ENCODE measurements around the gene SMAD7.

SMAD7 gene

DNA sequence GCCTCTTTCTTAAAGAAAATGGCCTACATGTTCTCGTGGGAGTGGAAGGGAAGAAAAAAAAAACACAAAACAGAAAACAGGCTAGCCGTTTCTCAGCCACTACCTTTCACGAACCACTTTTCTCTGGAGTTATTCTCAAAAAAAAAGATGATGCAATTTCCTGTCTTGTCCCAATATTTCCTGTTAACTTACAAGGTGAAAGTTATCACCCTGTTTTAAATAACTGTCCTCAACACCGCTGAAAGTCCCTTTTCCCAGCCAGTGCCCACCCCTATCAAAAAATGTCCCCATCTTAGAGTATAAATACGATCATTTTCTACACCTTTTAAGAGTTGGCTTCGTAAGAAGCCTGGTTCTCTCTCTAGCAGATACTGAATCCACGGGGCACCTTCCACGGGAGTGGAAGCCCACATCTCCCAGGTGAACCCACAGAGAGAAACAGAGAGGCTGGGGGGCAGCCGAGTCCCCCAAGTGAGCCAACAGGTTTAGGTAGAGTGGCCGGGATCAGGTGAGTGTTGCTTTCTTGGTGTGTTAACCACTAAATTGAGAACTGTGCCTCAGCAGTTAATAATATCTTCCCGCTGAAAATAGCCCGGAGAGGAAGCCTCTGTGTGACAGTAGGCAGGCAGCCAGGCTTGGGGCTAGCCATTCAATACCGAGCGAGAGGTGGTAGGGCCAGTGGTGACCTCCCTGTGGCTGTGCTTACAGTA lies 15.9 kb downstream of the SMAD7 start:
- in situ Hi-C loops (cut with HindIII; ENCODE audit: low sequenced_read_pairs), result no loop called here
- no peak for DNase-seq (ENCODE audit: low read depth)
- no peak overlapping the region for H3K4me3 ChIP-seq (ENCODE audit: low read depth, low read length)
- TF ChIP-seq, protein P1, sequence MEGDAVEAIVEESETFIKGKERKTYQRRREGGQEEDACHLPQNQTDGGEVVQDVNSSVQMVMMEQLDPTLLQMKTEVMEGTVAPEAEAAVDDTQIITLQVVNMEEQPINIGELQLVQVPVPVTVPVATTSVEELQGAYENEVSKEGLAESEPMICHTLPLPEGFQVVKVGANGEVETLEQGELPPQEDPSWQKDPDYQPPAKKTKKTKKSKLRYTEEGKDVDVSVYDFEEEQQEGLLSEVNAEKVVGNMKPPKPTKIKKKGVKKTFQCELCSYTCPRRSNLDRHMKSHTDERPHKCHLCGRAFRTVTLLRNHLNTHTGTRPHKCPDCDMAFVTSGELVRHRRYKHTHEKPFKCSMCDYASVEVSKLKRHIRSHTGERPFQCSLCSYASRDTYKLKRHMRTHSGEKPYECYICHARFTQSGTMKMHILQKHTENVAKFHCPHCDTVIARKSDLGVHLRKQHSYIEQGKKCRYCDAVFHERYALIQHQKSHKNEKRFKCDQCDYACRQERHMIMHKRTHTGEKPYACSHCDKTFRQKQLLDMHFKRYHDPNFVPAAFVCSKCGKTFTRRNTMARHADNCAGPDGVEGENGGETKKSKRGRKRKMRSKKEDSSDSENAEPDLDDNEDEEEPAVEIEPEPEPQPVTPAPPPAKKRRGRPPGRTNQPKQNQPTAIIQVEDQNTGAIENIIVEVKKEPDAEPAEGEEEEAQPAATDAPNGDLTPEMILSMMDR (IDR thresholded peaks at IDR 0.05; ENCODE audit: low read depth, low read length, missing control alignments), result no peak

GRCh38 chr18:48934415-48934722 lies 16.4 kb downstream of the SMAD7 start:
- DNase-seq (ENCODE audit: low read depth), result no peak
- H3K4me3 ChIP-seq (ENCODE audit: low read depth, low read length), result no peak overlapping the region
- in situ Hi-C loops (cut with HindIII; ENCODE audit: low sequenced_read_pairs), result no loop called here
- TF ChIP-seq, protein P1 (IDR thresholded peaks at IDR 0.05; ENCODE audit: low read depth, low read length, missing control alignments), result no peak

DNA sequence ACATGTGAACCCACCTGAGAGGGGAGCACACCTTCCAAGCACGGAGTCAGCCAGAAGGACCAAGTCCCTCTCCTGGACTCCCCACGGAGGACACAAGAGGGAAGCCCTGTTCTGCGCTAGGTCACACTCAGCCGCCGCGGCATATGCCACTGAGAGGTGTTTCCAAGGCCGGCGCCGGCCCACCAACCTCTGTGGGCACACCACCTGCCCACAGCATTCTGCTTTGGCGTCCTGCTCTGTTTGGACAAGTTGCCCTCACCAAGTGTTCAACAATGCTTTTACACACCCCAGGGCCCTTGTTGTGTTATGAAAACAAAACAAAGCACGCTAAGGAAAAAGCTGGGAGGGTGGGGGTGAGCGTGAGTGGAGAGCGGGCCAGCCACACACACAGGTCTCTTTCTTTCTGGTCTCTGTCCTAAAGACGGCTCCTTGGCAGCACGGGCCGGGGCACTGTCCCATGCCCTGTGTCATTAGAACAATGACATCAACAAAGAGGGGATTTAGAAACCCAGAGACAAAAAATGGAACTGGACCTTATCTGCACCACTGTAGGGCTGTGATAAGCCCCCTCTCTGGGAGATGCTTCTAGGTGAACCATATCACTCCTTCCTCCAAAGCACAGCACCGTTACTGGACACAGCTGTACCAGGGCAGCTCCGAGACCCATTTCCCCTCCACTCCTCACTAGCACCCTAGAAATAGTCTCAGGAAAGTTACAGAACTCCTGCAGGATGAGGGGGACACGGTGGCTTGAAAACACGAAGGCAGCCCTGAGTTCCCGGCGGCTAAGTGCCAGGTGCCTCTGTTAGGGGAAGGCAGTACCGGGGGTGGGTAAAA lies 17.0 kb downstream of the SMAD7 start:
- in situ Hi-C loops (cut with HindIII; ENCODE audit: low sequenced_read_pairs), result no loop called here
- no peak overlapping the region for H3K4me3 ChIP-seq (ENCODE audit: low read depth, low read length)
- TF ChIP-seq, protein P1 (IDR thresholded peaks at IDR 0.05; ENCODE audit: low read depth, low read length, missing control alignments), result no peak
- no peak for DNase-seq (ENCODE audit: low read depth)

GRCh38 chr18:48932822-48933510 lies 17.8 kb downstream of the SMAD7 start:
- DNase-seq (ENCODE audit: low read depth), result no peak
- TF ChIP-seq, protein P1 (IDR thresholded peaks at IDR 0.05; ENCODE audit: low read depth, low read length, missing control alignments), result no peak
- in situ Hi-C loops (cut with HindIII; ENCODE audit: low sequenced_read_pairs), result no loop called here
- H3K4me3 ChIP-seq (ENCODE audit: low read depth, low read length), result no peak overlapping the region

GRCh38 chr18:48932462-48932818 lies 18.3 kb downstream of the SMAD7 start:
- H3K4me3 ChIP-seq (ENCODE audit: low read depth, low read length), result no peak overlapping the region
- DNase-seq (ENCODE audit: low read depth), result no peak
- in situ Hi-C loops (cut with HindIII; ENCODE audit: low sequenced_read_pairs), result no loop called here
- TF ChIP-seq, protein P1 (IDR thresholded peaks at IDR 0.05; ENCODE audit: low read depth, low read length, missing control alignments), result no peak

- in situ Hi-C loops (cut with HindIII; ENCODE audit: low sequenced_read_pairs), result no loop called here
- TF ChIP-seq, protein P1 (IDR thresholded peaks at IDR 0.05; ENCODE audit: low read depth, low read length, missing control alignments), result no peak
- DNase-seq (ENCODE audit: low read depth), result no peak
- H3K4me3 ChIP-seq (ENCODE audit: low read depth, low read length), result no peak overlapping the region
Observed at GRCh38 chr18:48931680-48932461, 18.9 kb downstream of the SMAD7 start.

Measured in astrocyte of the cerebellum (primary cell).